ENCODE results near the gene IQCC. TPM values are rescaled to one million over a fixed set of nuclear protein-coding genes. Genes with fewer than 3 reads are reported as not detected.
A peak's percentile ranks its signal among the peaks of the same experiment; 100 is the strongest.

The IQCC gene
- polyA plus RNA-seq, 1 donor (not counting 4 experiments of a cell fraction or from before 2014, with no cell fraction given): 1.5 TPM

DNA sequence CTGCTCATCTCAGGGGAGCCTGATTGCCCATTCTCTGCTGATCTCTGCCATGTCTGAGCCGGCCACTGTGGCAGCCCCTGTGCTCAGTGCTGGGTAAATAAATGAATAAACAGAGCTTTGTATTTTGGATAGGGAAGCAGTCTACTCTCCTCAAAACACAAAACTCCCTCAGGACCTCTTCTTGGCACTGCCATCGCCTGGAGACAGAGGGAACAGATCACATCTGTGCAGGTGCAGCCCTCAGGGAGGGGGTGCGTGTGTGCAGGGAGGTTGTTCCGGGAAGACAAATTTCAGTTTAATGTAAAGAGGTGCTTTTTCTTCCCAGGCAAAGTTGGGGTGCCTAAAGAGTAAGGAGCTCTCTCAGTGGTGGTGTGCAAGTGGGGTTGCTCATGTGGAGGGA, 33.9 kb downstream of the IQCC start:
- Histone ChIP-seq H3K4me2 (ENCODE audit: control insufficient read depth, extremely low read depth, insufficient read depth, low read depth, low read length) (no peak overlapping the region), H3K36me3 (ENCODE audit: control insufficient read depth in 2 of 2, extremely low read depth in 1 of 2, insufficient read depth in 2 of 2, low read length in 2 of 2) (no peaks in the 10 kb centered on the region), H3K9me3 (ENCODE audit: control insufficient read depth, low read depth, low read length) (no peaks in the 10 kb centered on the region), H3K4me3 (ENCODE audit: control insufficient read depth in 2 of 3, extremely low read depth in 1 of 3, insufficient read depth in 2 of 3, low read depth in 1 of 3, low read length in 3 of 3) (no peak overlapping the region), H3K9me1 (ENCODE audit: control insufficient read depth, extremely low read depth, insufficient read depth, low read length) (peaks cover 2% of the 10 kb centered on the region), H4K20me1 (ENCODE audit: control insufficient read depth, extremely low read depth, insufficient read depth, low read length) (no peaks in the 10 kb centered on the region), H3K79me2 (ENCODE audit: control insufficient read depth, insufficient read depth, low read length) (no peaks in the 10 kb centered on the region), H3K27me3 (ENCODE audit: control insufficient read depth, extremely low read depth, insufficient read depth, low read length) (no peaks in the 10 kb centered on the region), H3K4me1 (ENCODE audit: control insufficient read depth, extremely low read depth, insufficient read depth, low read length) (peaks cover 26% of the 10 kb centered on the region), H3K27ac (ENCODE audit: control insufficient read depth, insufficient read depth, low read length) (no peak overlapping the region), H3K9ac (ENCODE audit: control insufficient read depth, extremely low read depth, insufficient read depth, low read length) (no peak overlapping the region), H2AFZ (ENCODE audit: control insufficient read depth, low read length) (no peak overlapping the region)
- TF ChIP-seq EZH2 (IDR thresholded peaks at IDR 0.05; ENCODE audit: low read length): no peak
- peak in 1 of 3 experiments; percentile 9 for TF ChIP-seq CTCF (optimal IDR thresholded peaks at IDR 0.05 in 1 of 3, IDR thresholded peaks at IDR 0.05 in 1 of 3, conservative IDR thresholded peaks at IDR 0.05 in 1 of 3; ENCODE audit: extremely low read depth in 1 of 3, insufficient read depth in 2 of 3, low read length in 3 of 3)
- dilution Hi-C loops (cut with MboI; ENCODE audit: extremely low pct_ligation_motif_present, low sequenced_read_pairs): no loop called here
- no peak for FAIRE-seq
- no peak for DNase-seq (ENCODE audit: low read depth, low spot score)

DNA sequence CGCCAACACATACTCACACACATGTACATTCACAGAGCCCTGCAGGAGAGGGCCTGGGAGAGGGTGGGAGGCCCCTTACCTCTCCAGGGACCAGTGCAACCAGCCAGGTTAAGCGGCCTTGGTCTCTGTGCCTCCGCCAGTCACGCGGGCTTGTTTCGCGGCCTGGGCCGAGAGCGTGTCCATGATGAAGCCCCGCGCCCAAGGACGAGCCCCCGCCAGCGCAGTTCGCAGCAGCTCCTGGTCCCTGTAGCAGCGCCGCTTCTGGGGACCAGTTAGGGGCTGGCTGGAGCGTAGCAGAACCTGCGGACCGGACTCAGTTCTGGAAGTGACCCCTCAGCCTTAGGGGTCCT, 34.3 kb downstream of the IQCC start:
- DNase-seq (ENCODE audit: low read depth, low spot score) (no peak), FAIRE-seq (no peak)
- H3K36me3 ChIP-seq (ENCODE audit: control insufficient read depth in 2 of 2, extremely low read depth in 1 of 2, insufficient read depth in 2 of 2, low read length in 2 of 2): no peaks in the 10 kb centered on the region
- dilution Hi-C loops (cut with MboI; ENCODE audit: extremely low pct_ligation_motif_present, low sequenced_read_pairs): no loop called here
- no peaks in the 10 kb centered on the region for H3K79me2 ChIP-seq (ENCODE audit: control insufficient read depth, insufficient read depth, low read length)
- H3K4me3 ChIP-seq (ENCODE audit: control insufficient read depth in 2 of 3, extremely low read depth in 1 of 3, insufficient read depth in 2 of 3, low read depth in 1 of 3, low read length in 3 of 3): no peak overlapping the region
- no peaks in the 10 kb centered on the region for H3K27me3 ChIP-seq (ENCODE audit: control insufficient read depth, extremely low read depth, insufficient read depth, low read length)
- no peak overlapping the region for H3K9ac ChIP-seq (ENCODE audit: control insufficient read depth, extremely low read depth, insufficient read depth, low read length)
- no peak overlapping the region for H2AFZ ChIP-seq (ENCODE audit: control insufficient read depth, low read length)
- no peak overlapping the region for H3K27ac ChIP-seq (ENCODE audit: control insufficient read depth, insufficient read depth, low read length)
- H4K20me1 ChIP-seq (ENCODE audit: control insufficient read depth, extremely low read depth, insufficient read depth, low read length): no peaks in the 10 kb centered on the region
- no peaks in the 10 kb centered on the region for H3K9me3 ChIP-seq (ENCODE audit: control insufficient read depth, low read depth, low read length)
- H3K9me1 ChIP-seq (ENCODE audit: control insufficient read depth, extremely low read depth, insufficient read depth, low read length): peaks cover 2% of the 10 kb centered on the region
- H3K4me2 ChIP-seq (ENCODE audit: control insufficient read depth, extremely low read depth, insufficient read depth, low read depth, low read length): no peak overlapping the region
- H3K4me1 ChIP-seq (ENCODE audit: control insufficient read depth, extremely low read depth, insufficient read depth, low read length): peaks cover 26% of the 10 kb centered on the region
- TF ChIP-seq CTCF (optimal IDR thresholded peaks at IDR 0.05 in 1 of 3, IDR thresholded peaks at IDR 0.05 in 1 of 3, conservative IDR thresholded peaks at IDR 0.05 in 1 of 3; ENCODE audit: extremely low read depth in 1 of 3, insufficient read depth in 2 of 3, low read length in 3 of 3): no peak
- TF ChIP-seq EZH2 (IDR thresholded peaks at IDR 0.05; ENCODE audit: low read length): no peak

Data from keratinocyte (primary cell).